Suprapubic skin (tissue), 4 donors: ENCODE measurements around the gene CRYZL1. TPM values are rescaled to one million over a fixed set of nuclear protein-coding genes. Genes with fewer than 3 reads are reported as not detected.

ENCODE experiments used
- DNase-seq, 2 donors: peaks; one replicate each; pipeline ENCODE4 v3.0.0-alpha.2; 2019; ENCODE audit warnings: low spot score in 2 of 2
- H3K27ac ChIP-seq: fragments of 200-600 bp; sonication (generic); one replicate; pipeline ENCODE4 v1.5.1; 2019
- H3K27me3 ChIP-seq: fragments of 200-600 bp; sonication (generic); one replicate; pipeline ENCODE4 v1.5.1; 2019
- H3K36me3 ChIP-seq: fragments of 200-600 bp; sonication (generic); one replicate; pipeline ENCODE4 v1.5.1; 2019
- H3K4me1 ChIP-seq: fragments of 200-600 bp; sonication (generic); one replicate; pipeline ENCODE4 v1.5.1; 2019
- H3K4me3 ChIP-seq: fragments of 200-600 bp; sonication (generic); one replicate; pipeline ENCODE4 v1.5.1; 2019; ENCODE audit warnings: mild to moderate bottlenecking
- H3K9me3 ChIP-seq: fragments of 200-600 bp; sonication (generic); one replicate; pipeline ENCODE4 v1.5.1; 2019
- CTCF ChIP-seq, 2 donors: fragments of 200-600 bp in 1 of 2; fragments of 450-650 bp in 1 of 2; sonication (generic) in 1 of 2; IDR thresholded peaks; one replicate each; pipeline ENCODE4 v1.5.1; 2016 to 2019; ENCODE audit warnings: antibody characterized with exemption in 2 of 2, mild to moderate bottlenecking in 1 of 2, moderate library complexity in 1 of 2
- EP300 ChIP-seq: sonication (generic); formaldehyde crosslinking; IDR thresholded peaks from one replicate; pipeline ENCODE4 v1.6.1; 2017; ENCODE audit warnings: antibody characterized with exemption
- POLR2A ChIP-seq, 2 donors: fragments of 450-650 bp; IDR thresholded peaks; one replicate each; pipeline ENCODE4 v1.6.1; 2017; ENCODE audit warnings: antibody characterized with exemption in 2 of 2, mild to moderate bottlenecking in 2 of 2, moderate library complexity in 2 of 2
- POLR2AphosphoS5 ChIP-seq, 3 donors: sonication (generic); formaldehyde crosslinking; IDR thresholded peaks; one replicate each; pipeline ENCODE4 v1.6.1; 2017; ENCODE audit warnings: antibody characterized with exemption in 3 of 3
- WGBS: methylation state at CpG from one replicate; pipeline ENCODE4 v1.1.5; 2018; 5-methylcytosine and 5-hydroxymethylcytosine counted together
- total RNA-seq, 4 donors: library from RNA; depleted of rRNA; stranded (reverse); fragments of >200 nt; gene quantifications; one replicate each; pipeline ENCODE4 v1.1.0, GENCODE V29; 2016

CRYZL1 gene
- total RNA-seq, 4 donors from 2014 or later = 13.8 to 99.7 (median 23.7) TPM

- peaks cover 49% of the 10 kb centered on the region for H3K4me1 ChIP-seq
- no peaks in the 10 kb centered on the region for H3K36me3 ChIP-seq
- H3K4me3 ChIP-seq = no peak overlapping the region
- H3K27me3 ChIP-seq = no peaks in the 10 kb centered on the region
- no peak for DNase-seq
- no peak overlapping the region for H3K27ac ChIP-seq
- no peaks in the 10 kb centered on the region for H3K9me3 ChIP-seq
- no peak for TF ChIP-seq POLR2A (IDR thresholded peaks at IDR 0.05)
- TF ChIP-seq CTCF (IDR thresholded peaks at IDR 0.05) = no peak
- TF ChIP-seq EP300 = no peak
- TF ChIP-seq POLR2AphosphoS5 (IDR thresholded peaks at IDR 0.05) = no peak
Measured at GRCh38 chr21:33685613-33686197, 44.2 kb upstream of the CRYZL1 start.

- Histone ChIP-seq H3K27me3 (no peaks in the 10 kb centered on the region), H3K36me3 (no peaks in the 10 kb centered on the region), H3K4me1 (peaks cover 51% of the 10 kb centered on the region), H3K4me3 (no peak overlapping the region), H3K27ac (peak overlapping the region; percentile 15), H3K9me3 (no peaks in the 10 kb centered on the region)
- no peak for TF ChIP-seq POLR2A (IDR thresholded peaks at IDR 0.05)
- DNase-seq = no peak
- WGBS = 38% methylated on average over 5 of the region's 5 CpGs
Measured at GRCh38 chr21:33684923-33685560, 43.5 kb upstream of the CRYZL1 start.

- Histone ChIP-seq H3K27me3 (no peaks in the 10 kb centered on the region), H3K4me3 (no peak overlapping the region), H3K27ac (peak overlapping the region; percentile 3), H3K36me3 (no peaks in the 10 kb centered on the region), H3K4me1 (peaks cover 51% of the 10 kb centered on the region), H3K9me3 (no peaks in the 10 kb centered on the region)
- TF ChIP-seq EP300 (no peak), CTCF (IDR thresholded peaks at IDR 0.05) (no peak), POLR2AphosphoS5 (IDR thresholded peaks at IDR 0.05) (no peak), POLR2A (IDR thresholded peaks at IDR 0.05) (no peak)
- 68% methylated on average over 2 of the region's 2 CpGs for WGBS
- no peak for DNase-seq
Measured at GRCh38 chr21:33684068-33684467, 42.5 kb upstream of the CRYZL1 start.

GRCh38 chr21:33682992-33683627, 41.6 kb upstream of the CRYZL1 start:
- H3K36me3 ChIP-seq = no peaks in the 10 kb centered on the region
- DNase-seq = no peak
- TF ChIP-seq CTCF (IDR thresholded peaks at IDR 0.05) (no peak), POLR2AphosphoS5 (IDR thresholded peaks at IDR 0.05) (peak in 1 of 3 donors; percentile 20)
- 63% methylated on average over 4 of the region's 4 CpGs for WGBS
- H3K27me3 ChIP-seq = no peaks in the 10 kb centered on the region
- peaks cover 46% of the 10 kb centered on the region for H3K4me1 ChIP-seq
- no peak overlapping the region for H3K4me3 ChIP-seq
- no peaks in the 10 kb centered on the region for H3K9me3 ChIP-seq
- H3K27ac ChIP-seq = peak overlapping the region; percentile 68

GRCh38 chr21:33680870-33681269, 39.3 kb upstream of the CRYZL1 start:
- Histone ChIP-seq H3K27me3 (no peaks in the 10 kb centered on the region), H3K4me1 (peaks cover 35% of the 10 kb centered on the region), H3K27ac (no peak overlapping the region), H3K4me3 (no peak overlapping the region), H3K9me3 (no peaks in the 10 kb centered on the region), H3K36me3 (no peaks in the 10 kb centered on the region)
- no peak for DNase-seq
- no peak for TF ChIP-seq EP300
- TF ChIP-seq POLR2A (IDR thresholded peaks at IDR 0.05) = no peak
- no peak for TF ChIP-seq CTCF (IDR thresholded peaks at IDR 0.05)
- no peak for TF ChIP-seq POLR2AphosphoS5 (IDR thresholded peaks at IDR 0.05)
- WGBS = 79% methylated on average over 6 of the region's 6 CpGs
